NCI-H187 (cell line): ENCODE data around the gene SVEP1.

Experiments
- DNase-seq, 2 experiments: peaks; one replicate each; lab custom pipeline; 2025; lab: John Stamatoyannopoulos, UW

The SVEP1 gene

DNA sequence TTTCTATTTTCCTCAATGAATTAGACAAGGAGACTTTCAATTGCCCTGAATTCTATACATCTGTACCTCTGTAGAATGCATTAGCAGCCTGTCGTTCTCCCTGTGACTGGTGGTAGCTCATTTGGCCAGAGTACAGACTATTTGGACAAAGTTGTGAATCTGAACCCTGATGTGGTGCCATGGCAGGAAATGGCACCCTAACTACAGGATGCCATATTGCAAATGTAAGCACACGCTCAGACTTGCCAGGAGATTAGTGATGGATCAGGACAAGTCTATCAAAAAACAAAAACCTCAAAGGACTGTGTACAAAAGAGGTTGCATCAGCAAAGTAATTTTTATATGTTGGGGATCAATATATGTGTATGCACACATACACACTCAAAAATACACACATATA is 58.3 kb downstream of the SVEP1 start:
- DNase-seq, result no peak

DNA sequence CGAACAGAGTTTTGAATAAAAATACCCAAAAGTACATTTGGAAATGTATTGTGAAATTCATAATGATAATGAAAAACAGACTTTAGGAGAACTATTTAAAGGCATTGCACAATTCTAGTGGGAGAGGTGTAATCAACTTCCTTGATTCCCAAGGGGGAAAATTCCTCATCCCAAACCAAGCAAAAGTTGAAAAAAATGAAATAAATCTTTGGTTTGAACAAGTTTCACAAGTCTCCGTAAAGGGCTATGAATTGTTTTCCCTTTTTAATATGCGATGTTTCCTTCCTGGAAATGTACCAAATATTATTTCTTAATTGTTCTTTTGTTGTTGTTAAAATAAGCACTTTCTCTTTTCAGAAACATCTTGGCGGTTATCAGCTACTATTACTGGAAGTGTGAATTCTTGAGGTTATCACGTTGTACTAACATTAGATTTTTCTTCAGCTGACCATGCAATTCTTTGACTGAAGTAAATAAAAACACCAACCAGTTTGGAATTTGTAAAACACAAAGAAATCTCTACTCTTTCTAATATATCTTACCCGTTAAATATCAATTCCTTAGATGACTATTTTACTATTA is 59.3 kb downstream of the SVEP1 start:
- no peak for DNase-seq

DNA sequence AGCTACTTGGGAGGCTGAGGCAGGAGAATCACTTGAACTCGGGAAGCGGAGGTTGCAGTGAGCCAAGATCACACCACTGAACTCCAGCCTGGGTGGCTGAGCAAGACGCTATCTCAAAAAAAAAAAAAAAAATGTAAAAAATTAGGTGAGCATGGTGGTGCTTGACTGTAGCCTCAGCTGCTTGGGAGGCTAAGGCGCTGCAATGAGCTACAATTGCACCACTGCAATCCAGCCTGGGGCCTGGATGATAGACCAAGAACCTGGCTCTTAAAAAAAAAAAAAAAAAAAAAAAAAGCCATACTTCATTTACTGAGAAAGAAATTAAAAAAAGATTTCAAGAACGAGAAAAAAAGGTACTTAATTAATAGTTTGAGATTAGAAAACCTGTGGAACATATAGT is 62.1 kb downstream of the SVEP1 start:
- no peak for DNase-seq

DNA sequence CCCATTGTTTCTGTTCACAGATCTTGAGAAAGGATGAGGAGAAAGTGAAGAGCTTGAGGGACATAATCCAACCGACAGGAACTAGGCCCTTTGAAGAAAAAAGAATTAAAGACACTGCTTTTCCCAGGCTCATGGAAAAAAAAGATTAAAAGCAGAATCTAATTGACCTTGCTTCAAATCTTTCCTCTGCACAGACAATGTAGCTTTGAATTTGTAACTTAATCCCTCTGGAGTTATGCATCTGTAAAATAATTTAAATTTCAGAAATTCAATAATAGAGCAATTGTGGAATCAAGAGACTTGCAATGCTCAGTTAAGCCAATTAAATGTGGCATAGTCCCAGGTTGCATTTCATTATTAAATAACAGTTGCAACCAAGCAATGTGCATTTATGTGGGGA is 64.6 kb downstream of the SVEP1 start:
- no peak for DNase-seq

DNA sequence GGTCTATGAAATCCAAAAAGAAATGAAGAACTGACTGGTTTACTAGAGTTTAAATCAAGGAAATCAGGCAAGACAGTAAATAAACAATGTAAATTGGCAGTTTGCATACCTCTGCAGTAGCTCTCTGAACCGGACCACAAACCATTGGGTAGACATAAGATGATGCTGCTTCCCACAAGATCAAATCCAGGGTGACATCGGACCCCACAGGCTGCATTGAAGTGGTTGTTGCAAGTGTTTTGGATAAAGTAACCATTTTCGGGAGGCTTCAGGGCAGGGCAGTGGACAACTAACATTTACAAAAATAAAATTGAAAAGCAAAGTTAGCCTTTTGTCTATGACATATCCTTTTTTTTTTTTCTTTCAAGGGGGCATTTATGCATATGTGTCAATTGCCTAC is 66.7 kb downstream of the SVEP1 start:
- DNase-seq, result no peak

DNA sequence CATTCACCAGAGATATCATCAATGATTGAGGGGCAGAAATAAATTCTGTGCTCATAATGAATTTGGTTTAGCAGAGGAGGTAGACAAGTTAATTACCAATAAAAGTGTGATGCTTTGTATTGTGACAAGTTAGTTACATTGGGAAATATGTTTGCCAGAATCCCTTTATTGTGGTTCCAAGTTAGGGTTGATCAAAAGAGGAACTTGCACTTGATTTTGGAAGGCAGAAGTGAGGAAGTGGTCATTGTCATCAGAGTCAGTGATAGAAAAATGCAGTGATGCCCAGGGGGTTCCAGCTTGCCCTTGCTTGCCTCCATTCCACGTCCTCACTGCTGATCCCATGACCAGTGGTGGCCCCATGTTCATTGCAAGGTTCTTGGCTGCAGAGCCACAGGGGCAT is 69.7 kb downstream of the SVEP1 start:
- DNase-seq, result no peak

DNA sequence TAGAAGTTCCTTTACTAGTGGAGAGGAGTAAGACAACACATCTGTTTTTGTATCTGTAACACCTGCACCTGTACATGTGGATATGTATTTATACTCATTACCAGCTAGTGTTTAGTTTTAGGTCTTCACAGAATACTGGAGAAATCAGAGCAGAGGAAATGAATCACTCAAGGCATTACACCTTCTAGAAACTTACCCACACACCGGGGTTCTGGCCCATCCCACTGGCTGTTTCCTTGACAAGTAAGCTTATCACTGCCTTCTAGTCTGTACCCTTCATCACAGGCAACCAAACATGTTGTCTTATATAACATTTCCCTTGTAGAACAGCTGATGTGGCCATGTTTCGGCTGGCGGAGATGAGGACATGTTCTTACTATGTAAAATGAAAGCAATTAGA is 76.7 kb downstream of the SVEP1 start:
- no peak for DNase-seq

DNA sequence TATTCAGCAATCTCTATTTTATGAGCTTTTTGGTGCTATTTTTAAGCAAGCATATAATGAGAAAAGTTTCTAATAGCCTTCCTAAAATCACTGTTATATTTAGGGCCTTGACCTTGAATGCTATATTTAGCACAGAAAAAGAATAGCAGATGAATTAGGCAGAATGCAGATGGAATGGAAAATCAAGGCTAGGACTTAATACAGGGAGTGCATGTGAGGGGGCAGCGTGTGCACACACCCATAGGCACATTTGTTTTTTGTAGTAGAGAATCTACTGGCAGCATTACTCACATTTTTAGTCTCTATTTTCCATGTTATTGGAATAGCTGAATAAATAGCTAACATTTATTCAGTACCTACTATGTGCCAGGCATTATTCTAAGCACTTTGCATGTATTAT is 79.9 kb downstream of the SVEP1 start:
- DNase-seq, result no peak

DNA sequence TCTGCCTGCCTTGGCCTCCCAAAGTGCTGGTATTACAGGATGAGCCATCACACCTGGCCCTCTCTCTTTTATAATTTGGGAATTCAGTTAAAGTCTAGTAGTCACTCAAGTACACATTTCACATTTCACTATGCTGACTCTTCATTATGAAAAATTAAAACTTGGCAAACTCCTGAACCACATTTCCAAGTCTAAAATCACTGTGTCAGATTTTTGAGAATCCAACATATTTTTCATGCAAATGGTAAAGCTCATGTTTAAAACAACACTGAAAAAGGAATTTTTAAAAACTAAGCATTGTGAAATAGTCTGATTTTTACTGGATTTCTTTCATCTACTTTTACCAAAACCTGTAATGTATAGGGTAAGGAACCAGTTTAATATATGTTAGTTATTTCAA is 92.3 kb downstream of the SVEP1 start:
- no peak for DNase-seq

DNA sequence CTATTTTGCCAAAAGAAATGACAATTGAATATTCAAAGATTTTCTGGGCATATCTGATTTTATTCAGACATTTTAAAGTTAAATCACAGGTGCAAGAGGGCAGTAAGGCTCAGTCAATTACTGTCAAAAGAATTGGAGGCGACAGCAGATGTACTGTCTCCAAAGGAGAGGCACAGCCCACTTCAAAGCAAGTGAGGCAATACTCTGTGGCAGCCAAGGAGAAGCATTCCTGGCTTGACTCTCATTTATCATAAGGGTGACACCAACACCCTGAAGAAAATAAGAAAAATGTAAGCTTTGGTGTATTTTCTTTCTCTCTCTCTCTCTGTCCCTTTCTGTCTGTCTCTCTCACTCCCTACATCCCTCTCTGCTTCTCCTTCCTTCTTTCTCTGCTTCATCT is 93.3 kb downstream of the SVEP1 start:
- DNase-seq, result no peak

DNA sequence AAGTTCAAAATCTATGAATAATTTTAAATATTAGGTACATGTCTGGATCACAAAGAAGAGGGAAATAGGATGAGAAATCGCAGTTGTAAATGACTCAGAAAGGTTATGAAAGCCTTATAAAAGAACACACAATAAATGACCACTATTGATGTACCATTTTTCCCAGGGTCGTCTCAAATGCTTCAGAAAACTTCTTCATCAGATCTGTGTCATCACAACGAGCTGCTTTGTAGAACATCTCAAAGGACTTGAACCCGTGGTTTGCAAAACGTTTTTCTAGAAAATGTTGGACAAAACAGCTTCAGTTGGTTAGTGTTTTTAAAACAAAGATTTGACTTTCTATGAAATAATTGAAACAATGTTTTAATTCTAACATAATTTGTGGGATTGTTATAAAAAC is 100.1 kb downstream of the SVEP1 start:
- no peak for DNase-seq

DNA sequence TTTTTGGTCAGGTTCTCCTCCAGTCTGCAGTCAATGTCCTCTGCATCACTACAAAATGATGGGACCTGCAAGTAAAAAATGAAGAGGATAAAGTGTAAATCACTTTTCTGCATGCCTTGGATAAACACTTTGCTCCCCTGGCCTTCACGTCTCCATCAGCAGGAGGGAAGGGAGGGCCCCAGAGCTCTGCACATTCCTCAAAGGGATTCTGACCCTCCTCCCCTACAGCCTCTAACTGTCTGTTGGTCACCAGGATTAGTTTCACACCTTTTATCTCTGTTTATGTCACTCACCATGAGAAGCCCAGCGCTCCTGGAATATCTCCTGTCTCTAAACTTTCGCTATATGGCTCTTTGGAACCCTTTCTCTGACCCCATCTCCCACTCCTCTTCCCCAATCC is 103.3 kb downstream of the SVEP1 start:
- no peak for DNase-seq

DNA sequence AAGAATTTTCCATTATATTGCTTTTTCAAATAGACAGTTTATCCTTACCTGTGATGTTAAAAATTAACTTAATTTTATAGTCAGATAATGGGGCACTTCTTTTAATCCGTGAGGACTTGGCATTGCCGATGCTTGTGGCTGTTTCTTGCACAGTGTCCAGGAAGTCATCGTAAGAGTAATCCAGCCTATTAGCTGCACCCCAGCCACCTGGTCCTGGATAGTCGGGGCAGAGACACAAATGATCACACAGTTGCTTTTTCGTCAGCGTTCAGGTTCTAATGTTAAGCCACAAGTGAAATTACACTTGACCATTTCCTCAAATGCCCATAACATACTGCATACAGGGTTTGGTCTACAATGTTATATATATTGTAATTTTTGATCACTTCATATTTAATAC is 107.4 kb downstream of the SVEP1 start:
- DNase-seq, result no peak

DNA sequence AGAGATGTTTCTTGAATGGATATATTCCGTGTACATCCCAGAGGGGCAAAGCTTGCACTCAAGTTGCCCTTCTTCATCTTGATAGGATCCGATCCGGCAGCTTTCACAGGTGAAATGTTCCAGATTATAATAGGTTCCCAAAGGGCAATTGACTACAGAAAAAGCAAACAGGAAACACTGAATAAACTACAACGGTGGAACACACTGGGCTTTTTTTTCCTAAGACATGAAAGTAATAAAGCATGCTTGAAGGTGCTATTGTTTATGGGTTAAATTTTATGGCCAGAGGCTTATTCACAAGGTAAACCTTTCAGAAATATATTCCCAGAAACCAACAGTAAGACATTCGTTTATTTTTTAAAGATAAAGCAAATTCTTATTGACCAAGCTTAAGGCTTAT is 110.6 kb downstream of the SVEP1 start:
- no peak for DNase-seq

DNA sequence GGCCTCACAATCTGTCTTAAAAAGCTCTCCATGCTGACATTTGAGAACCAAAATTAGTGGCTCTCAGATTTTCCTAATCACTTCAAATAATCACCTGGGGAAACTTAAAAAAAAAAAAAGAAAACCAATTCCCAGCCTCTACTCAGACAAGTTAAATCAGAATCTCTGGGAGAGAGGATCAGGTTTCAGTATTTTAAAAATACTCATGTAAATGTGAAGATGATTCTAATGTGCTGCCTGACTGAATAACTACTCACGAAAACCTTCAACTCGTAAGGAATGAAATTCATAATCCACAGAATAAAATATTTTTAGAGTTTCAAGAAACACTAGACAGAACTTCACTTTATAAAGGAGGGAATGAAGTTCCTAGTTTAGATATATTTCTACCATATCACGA is 114.4 kb downstream of the SVEP1 start:
- no peak for DNase-seq

DNA sequence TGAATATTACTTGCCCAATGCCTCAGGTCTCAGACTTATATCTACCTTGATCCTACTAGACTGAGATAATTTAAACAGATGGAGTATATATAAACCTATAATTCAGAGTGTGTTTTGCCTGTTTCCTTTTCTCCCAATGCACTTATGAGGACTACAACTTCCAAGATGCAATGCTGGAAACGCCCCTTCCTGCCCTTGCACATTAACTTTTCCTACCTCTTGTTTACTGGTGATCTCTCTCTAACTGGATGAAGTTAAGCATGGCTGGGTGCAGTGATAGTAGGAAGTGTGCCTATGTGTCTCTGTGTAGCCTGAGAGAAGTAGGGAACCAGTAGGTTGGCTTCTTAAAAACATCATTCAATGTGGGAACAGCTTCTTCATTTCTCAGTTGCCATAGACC is 115.2 kb downstream of the SVEP1 start:
- no peak for DNase-seq

DNA sequence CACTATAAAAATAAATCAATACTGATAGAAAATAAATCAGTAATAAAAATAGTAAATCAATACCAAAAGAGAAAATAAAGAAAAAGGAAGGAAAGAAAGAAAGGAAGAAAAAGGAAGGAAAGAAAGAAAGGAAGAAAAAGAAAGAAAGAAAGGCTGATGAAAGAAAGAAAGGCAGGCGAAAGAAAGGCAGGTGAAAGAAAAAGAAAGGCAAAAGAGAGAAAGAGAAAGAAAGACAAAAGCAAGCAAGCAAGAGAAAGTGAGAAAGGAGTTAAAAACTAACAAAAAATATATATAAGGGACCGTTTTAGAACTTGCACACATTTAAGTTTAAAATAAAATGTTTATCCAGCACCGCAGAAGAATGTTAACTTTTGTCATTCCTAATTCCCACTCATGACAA is 116.0 kb downstream of the SVEP1 start:
- DNase-seq, result no peak

DNA sequence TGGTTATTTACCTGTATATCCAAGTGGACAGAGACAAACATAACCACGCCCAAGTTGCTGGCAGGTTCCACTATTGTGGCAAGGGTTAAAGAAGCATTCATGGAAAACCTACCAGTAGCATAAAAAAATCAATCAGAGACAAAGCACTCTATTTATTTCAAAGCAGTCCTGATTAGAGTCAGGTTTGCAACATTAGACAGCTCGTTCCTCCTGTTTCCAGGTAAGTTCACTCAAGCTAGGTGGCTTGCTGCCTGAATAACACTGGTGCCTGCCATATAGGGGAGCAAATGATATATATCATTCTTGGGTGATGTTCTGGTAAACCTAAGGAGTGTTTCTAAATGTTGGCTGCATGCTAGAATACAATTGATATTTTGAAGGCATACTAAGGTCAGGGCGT is 122.3 kb downstream of the SVEP1 start:
- no peak for DNase-seq

DNA sequence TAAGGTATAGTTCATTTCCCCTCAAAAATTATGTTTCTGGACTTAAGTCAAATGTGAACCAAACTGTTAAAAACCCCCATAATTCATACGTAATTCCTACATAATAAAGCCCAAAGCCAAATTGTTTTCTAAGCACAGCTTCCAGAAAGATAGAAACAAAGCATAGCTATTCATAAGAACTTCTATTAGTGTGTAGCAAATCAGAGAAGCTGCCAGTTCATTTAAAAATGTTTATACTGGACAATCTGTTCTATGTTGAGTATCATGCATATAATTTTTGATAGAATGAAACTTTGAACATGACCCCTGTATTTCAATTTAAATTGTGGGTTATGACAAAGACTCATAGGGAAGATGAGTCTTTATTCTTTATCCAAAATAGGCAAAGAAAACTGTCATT is 122.9 kb downstream of the SVEP1 start:
- DNase-seq, result no peak

DNA sequence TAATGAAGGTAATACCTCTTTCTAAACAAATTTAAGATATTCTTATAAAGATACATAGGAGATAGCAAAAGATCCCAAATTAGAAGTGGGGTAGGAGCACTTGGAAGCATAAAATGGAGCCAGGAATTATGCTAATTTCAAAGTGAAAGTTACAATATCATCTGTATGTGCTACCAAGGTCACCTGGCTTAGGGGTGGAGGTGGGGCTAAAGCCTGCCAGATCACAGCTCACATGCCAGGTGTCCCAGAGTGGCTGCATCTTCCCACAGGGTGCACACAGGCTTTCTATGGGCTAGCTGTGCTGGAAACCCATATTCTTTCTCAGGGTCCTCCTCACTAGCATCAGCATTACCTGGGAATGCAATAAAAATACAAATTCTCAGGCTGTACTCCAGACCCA is 123.7 kb downstream of the SVEP1 start:
- DNase-seq, result no peak

DNA sequence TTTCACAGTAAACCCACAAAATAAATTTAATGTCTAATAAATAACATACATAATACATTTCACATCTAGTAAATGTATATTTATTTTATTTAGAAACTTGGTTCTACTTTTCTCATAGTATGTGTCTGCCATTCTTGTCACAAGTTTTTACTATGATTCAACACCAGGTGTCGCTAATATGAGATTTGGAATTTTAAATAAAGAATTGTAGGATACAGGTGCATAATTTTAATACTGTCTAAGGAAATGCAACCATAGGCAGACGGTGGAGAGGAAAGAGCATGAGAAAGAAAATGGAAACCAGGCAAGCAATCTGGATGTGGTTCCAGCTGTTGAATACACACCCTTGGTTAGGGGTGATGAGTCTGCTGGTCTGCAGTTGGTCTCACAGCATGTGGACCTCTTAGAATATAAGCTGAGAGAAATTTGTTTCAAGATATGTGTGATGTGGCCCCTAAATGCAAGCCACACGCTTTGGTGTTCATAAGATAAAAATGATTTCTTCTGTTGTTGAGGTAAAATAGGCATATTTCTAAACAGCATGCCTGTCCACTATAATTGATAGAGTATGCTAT is 127.2 kb downstream of the SVEP1 start:
- no peak for DNase-seq

DNA sequence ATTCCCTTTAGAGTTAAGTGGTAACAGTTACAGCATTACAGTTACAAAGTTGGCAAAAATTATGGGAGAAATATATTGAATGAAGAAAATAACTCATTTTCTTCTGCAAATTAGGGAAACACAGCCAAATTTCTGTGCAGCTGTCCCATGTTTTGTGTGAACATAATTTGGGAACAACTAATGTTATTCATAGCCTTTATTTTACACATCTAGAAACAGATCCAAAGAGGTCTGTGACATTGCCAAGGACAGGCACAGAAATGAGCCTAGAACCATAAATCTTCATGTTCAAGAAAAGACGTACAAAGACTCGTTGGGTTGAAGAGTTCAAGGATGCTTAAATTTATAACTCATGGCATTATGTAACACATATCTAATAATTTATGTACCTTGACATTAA is 127.8 kb downstream of the SVEP1 start:
- DNase-seq, result no peak

DNA sequence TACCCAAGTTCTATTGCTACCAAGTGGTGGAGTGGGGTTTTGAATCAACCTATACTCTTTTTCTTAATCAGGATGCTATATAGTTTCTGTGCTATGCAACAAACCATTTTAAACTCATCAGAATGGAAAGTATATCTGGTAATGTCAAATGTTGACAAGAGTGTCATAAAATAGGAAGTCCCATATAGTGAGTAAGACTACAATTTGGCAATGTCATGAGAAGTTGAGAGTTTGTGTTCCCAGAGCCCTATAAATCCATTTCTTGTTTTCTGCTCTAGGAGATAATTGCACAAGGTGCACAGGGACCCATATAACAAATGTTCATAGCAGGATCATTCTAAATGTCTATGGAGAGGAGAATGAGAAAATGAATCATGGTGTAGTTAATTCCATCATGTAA is 132.1 kb downstream of the SVEP1 start:
- DNase-seq, result no peak

DNA sequence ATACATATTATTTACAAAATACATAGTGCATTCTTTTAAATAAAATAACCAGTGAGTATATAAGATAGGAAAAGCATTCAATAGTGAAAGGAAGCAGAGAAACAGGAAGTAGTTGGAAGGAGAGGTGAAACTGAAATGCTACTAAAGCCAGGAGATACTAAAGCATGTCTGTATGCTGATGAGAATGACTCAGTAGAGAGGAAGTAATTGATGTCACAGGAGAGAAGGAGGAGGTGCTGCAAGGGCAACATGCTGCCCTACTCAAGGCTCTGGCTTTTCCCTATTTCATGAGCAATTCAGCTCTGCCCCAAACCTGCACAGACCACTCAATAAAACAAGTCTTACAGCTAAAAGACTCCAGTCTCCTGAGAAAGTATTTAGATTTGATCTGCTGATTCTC is 133.4 kb downstream of the SVEP1 start:
- DNase-seq, result no peak

DNA sequence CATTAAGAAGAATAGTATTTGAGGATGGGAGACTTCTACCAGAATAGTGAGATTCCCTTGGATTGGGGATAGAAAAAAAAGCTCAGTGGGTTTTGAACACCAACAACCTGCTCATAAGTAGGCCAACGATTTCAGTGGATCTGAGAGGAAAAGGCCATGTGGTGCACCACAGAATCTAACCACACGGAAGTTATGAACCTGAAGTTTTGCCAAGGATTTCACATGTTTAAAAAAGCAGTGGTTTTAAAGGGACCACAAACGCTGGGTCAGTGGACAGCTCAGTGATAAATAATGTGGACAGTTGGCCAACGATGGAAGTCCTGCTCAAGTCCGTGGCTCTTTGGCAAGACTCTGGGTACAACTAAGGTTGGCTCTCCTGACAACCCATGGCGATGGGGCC is 134.6 kb downstream of the SVEP1 start:
- DNase-seq, result no peak
